CD4-positive, alpha-beta T cell (primary cell): ENCODE data around the gene CCSER1. TPM values are rescaled to one million over a fixed set of nuclear protein-coding genes. Genes with fewer than 3 reads are reported as not detected.

Experiments used
- ATAC-seq: fragments of 200-7000 bp; cut with Tn5 transposase; one replicate; pipeline ENCODE4 v1.10.0; 2022; ENCODE audit warnings: mild to moderate bottlenecking; ENCODE audit not compliant: poor library complexity
- CTCF ChIA-PET: fragments of 350-600 bp; sonication (Branson Sonifier 250); formaldehyde crosslinking; loops from one replicate; lab custom pipeline; 2021; ENCODE audit warnings: antibody characterized with exemption, inconsistent platforms; lab: Charles Lee
- POLR2A ChIA-PET: fragments of 350-600 bp; sonication (Branson Sonifier 250); formaldehyde crosslinking; loops from one replicate; lab custom pipeline; 2021; ENCODE audit warnings: antibody characterized with exemption, inconsistent platforms; lab: Charles Lee
- DNase-seq, 14 experiments: peaks; one replicate each; pipeline ENCODE4 v3.0.0-alpha.2; 2013 to 2020; ENCODE audit warnings: mixed read lengths in 2 of 14
- H3K27ac ChIP-seq, 2 donors: one replicate each; pipeline versions ENCODE4 v1.5.1 to v1.7.0; 2013; ENCODE audit warnings: low read length in 2 of 2, low read depth in 1 of 2, mild to moderate bottlenecking in 1 of 2
- H3K27me3 ChIP-seq, 2 experiments: 1 replicate in 1 of 2; 2 replicates in 1 of 2; pipeline versions ENCODE4 v1.6.1 to v1.7.0; 2013; ENCODE audit warnings: low read length in 2 of 2, control low read depth in 1 of 2, mild to moderate bottlenecking in 1 of 2, moderate library complexity in 1 of 2; ENCODE audit not compliant: insufficient read depth in 2 of 2, control insufficient read depth in 1 of 2
- H3K36me3 ChIP-seq: one replicate; pipeline ENCODE4 v1.6.1; 2013; ENCODE audit warnings: low read length, control low read depth; ENCODE audit not compliant: insufficient read depth
- H3K4me1 ChIP-seq: one replicate; pipeline ENCODE4 v1.6.1; 2013; ENCODE audit warnings: low read length, control low read depth; ENCODE audit not compliant: insufficient read depth
- H3K4me3 ChIP-seq: one replicate; pipeline ENCODE4 v1.5.1; 2013; ENCODE audit warnings: mild to moderate bottlenecking, low read length, moderate library complexity
- H3K9me3 ChIP-seq, 2 experiments: 1 replicate in 1 of 2; 2 replicates in 1 of 2; pipeline versions ENCODE4 v1.6.1 to v1.7.0; 2013; ENCODE audit warnings: low read length in 2 of 2, mild to moderate bottlenecking in 2 of 2, control low read depth in 1 of 2, moderate library complexity in 1 of 2; ENCODE audit not compliant: control insufficient read depth in 1 of 2, insufficient read depth in 1 of 2
- H3K27ac Mint-ChIP-seq: one replicate; pipeline ENCODE4 v1.8.0; 2020; ENCODE audit warnings: mixed read lengths
- H3K27me3 Mint-ChIP-seq: one replicate; pipeline ENCODE4 v1.8.0; 2021; ENCODE audit warnings: mixed read lengths
- H3K36me3 Mint-ChIP-seq: one replicate; pipeline ENCODE4 v1.8.0; 2021; ENCODE audit warnings: low read depth, mixed read lengths
- H3K4me1 Mint-ChIP-seq: one replicate; pipeline ENCODE4 v1.8.0; 2021; ENCODE audit warnings: low read depth, mixed read lengths
- H3K4me3 Mint-ChIP-seq: one replicate; pipeline ENCODE4 v1.8.0; 2020; ENCODE audit warnings: mild to moderate bottlenecking, mixed read lengths
- H3K9me3 Mint-ChIP-seq: one replicate; pipeline ENCODE4 v1.8.0; 2020; ENCODE audit warnings: mixed read lengths
- intact Hi-C, 2 experiments: fragments of 100-400 bp; cut with DNase I in 1 of 2; cut with micrococcal nuclease in 1 of 2; formaldehyde crosslinking; loops; one replicate each; pipeline versions ENCODE4 v1.15.1 to v1.9.0; 2023 to 2025; cut with DNase I, micrococcal nuclease
- total RNA-seq, 174 experiments: library from RNA in 2 of 174; stranded (reverse) in 2 of 174; gene quantifications; one replicate each; pipeline ENCODE4 v1.2.3 and lab custom pipeline; 2021 to 2026
- TF ChIP-seq, protein P1 (sequence below): fragments of 200-600 bp; IDR thresholded peaks from one replicate; pipeline ENCODE4 v1.8.0; 2022; ENCODE audit warnings: antibody characterized with exemption, mild to moderate bottlenecking

Gene CCSER1
- total RNA-seq, 2 experiments from 2014 or later = 0.36 to 0.71 TPM

DNA sequence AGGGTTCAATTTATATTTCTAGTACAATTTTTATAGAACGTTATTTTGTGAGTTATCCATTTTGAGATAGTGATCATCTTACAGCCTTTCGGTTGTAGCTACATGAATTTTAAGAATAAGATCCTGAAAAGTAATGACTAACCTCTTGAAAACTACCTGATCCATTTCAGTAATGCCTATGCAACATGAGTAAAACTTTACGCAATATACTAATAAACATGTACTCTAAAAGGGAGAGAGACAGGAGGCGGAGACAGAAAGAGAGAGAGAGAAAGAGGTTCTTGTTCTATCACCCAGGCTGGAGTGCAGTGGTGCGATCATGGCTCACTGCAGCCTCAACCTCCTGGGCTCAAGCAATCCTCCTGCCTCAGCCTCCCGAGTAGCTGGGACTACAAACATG lies 816.1 kb downstream of the CCSER1 start:
- no peak overlapping the region for H3K27ac ChIP-seq
- H3K27me3 ChIP-seq = no peaks in the 10 kb centered on the region
- TF ChIP-seq, protein P1, sequence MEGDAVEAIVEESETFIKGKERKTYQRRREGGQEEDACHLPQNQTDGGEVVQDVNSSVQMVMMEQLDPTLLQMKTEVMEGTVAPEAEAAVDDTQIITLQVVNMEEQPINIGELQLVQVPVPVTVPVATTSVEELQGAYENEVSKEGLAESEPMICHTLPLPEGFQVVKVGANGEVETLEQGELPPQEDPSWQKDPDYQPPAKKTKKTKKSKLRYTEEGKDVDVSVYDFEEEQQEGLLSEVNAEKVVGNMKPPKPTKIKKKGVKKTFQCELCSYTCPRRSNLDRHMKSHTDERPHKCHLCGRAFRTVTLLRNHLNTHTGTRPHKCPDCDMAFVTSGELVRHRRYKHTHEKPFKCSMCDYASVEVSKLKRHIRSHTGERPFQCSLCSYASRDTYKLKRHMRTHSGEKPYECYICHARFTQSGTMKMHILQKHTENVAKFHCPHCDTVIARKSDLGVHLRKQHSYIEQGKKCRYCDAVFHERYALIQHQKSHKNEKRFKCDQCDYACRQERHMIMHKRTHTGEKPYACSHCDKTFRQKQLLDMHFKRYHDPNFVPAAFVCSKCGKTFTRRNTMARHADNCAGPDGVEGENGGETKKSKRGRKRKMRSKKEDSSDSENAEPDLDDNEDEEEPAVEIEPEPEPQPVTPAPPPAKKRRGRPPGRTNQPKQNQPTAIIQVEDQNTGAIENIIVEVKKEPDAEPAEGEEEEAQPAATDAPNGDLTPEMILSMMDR = no peak
- DNase-seq = no peak
- no peaks in the 10 kb centered on the region for H3K36me3 Mint-ChIP-seq
- no peak overlapping the region for H3K27ac Mint-ChIP-seq
- no peaks in the 10 kb centered on the region for H3K4me1 ChIP-seq
- peaks cover 2% of the 10 kb centered on the region for H3K9me3 Mint-ChIP-seq
- H3K4me1 Mint-ChIP-seq = no peaks in the 10 kb centered on the region
- H3K36me3 ChIP-seq = no peaks in the 10 kb centered on the region
- no peak overlapping the region for H3K4me3 ChIP-seq
- peaks cover 0 to 9% of the 10 kb centered on the region in 2 experiments for H3K9me3 ChIP-seq
- H3K4me3 Mint-ChIP-seq = no peak overlapping the region
- POLR2A ChIA-PET = no interaction called here
- no peaks in the 10 kb centered on the region for H3K27me3 Mint-ChIP-seq
- CTCF ChIA-PET = no interaction called here
- intact Hi-C loops = no loop called here
- ATAC-seq = no peak

DNA sequence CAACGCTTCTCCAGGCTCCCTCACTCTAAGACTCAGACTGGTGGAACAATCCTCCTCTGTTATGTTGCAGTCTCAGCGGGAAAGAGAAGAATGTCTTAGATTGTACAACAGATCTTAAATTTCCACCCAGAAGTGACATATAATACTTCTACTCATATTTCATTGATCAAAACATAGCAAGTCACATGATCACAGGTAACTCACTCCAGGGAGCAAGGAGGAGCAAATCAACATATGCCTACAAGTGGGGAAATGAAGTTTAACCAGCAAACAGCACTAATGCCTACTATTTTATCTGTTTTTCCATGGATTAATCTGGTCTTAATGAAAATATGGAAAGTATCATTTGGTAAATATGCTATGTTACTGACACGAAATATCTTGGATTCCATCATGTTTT lies 819.8 kb downstream of the CCSER1 start:
- DNase-seq (no peak), ATAC-seq (no peak)
- Mint-ChIP-seq H3K4me1 (no peaks in the 10 kb centered on the region), H3K36me3 (no peaks in the 10 kb centered on the region), H3K4me3 (no peak overlapping the region), H3K27ac (no peak overlapping the region), H3K27me3 (no peaks in the 10 kb centered on the region), H3K9me3 (peaks cover 2% of the 10 kb centered on the region)
- no peak overlapping the region for H3K27ac ChIP-seq
- TF ChIP-seq, protein P1 = no peak
- no peaks in the 10 kb centered on the region for H3K4me1 ChIP-seq
- ChIA-PET POLR2A (no interaction called here), CTCF (no interaction called here)
- intact Hi-C loops = no loop called here
- H3K4me3 ChIP-seq = no peak overlapping the region
- no peaks in the 10 kb centered on the region for H3K27me3 ChIP-seq
- H3K36me3 ChIP-seq = no peaks in the 10 kb centered on the region
- peaks cover 0 to 6% of the 10 kb centered on the region in 2 experiments for H3K9me3 ChIP-seq

DNA sequence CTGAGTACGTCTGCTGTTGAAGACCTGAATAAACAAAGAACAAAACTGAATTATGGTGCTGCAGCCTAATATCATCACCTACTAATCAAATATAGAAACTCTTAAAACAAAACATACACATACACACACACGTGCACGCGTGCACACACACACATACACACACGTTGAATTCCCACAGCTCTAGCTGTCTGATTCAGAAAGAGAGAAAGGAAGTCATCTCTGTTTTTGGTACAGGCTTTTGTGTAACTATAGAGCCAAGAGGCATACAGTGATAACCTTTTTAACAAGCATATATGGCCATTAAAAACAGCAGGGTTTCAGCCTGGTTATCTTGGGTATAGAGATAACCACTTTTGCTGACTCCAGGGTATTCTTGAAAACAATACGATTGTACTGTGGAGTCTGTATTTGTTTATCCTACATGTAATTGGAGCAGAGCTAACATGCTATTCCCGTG lies 823.2 kb downstream of the CCSER1 start:
- H3K27me3 Mint-ChIP-seq = no peaks in the 10 kb centered on the region
- no peak for ATAC-seq
- intact Hi-C loops = no loop called here
- ChIA-PET POLR2A (no interaction called here), CTCF (no interaction called here)
- Histone ChIP-seq H3K4me1 (no peaks in the 10 kb centered on the region), H3K4me3 (no peak overlapping the region), H3K9me3 (no peaks in the 10 kb centered on the region), H3K36me3 (no peaks in the 10 kb centered on the region), H3K27me3 (no peaks in the 10 kb centered on the region), H3K27ac (no peak overlapping the region)
- no peaks in the 10 kb centered on the region for H3K9me3 Mint-ChIP-seq
- H3K4me1 Mint-ChIP-seq = no peaks in the 10 kb centered on the region
- H3K36me3 Mint-ChIP-seq = no peaks in the 10 kb centered on the region
- no peak overlapping the region for H3K27ac Mint-ChIP-seq
- TF ChIP-seq, protein P1 = no peak
- DNase-seq = no peak
- no peak overlapping the region for H3K4me3 Mint-ChIP-seq
